K562 (cell line): ENCODE results near the gene ADAM15. TPM values are rescaled to one million over a fixed set of nuclear protein-coding genes. Genes with fewer than 3 reads are reported as not detected.

ENCODE experiments used
- ADNP ChIP-seq: fragments of 200-800 bp; sonication (Bioruptor generic); IDR thresholded peaks from 2 replicates; pipeline ENCODE4 v1.6.1; 2016; ENCODE audit warnings: missing genetic modification characterization, missing compliant biosample characterization
- CLOCK ChIP-seq: fragments of 250-450 bp; sonication (Bioruptor Pico); IDR thresholded peaks from 2 replicates; pipeline ENCODE4 v1.4.0; 2020; ENCODE audit warnings: mild to moderate bottlenecking, moderate library complexity, borderline replicate concordance
- CREB1 ChIP-seq, 2 experiments: sonication (generic) in 1 of 2; formaldehyde crosslinking in 1 of 2; IDR thresholded peaks; 2 replicates each; pipeline versions ENCODE4 v1.6.1 to v1.8.0; 2012 to 2022; ENCODE audit warnings: inconsistent platforms in 1 of 2, mild to moderate bottlenecking in 1 of 2, missing genetic modification reagents in 1 of 2, moderate library complexity in 1 of 2
- DDX20 ChIP-seq: fragments of 450-650 bp; IDR thresholded peaks from 2 replicates; pipeline ENCODE4 v1.6.1; 2016; ENCODE audit warnings: missing genetic modification characterization, low read depth, mild to moderate bottlenecking, missing compliant biosample characterization, moderate library complexity
- DMBX1 ChIP-seq: fragments of 250-450 bp; sonication (Bioruptor Pico); IDR thresholded peaks from 2 replicates; pipeline ENCODE4 v1.8.0; 2022; ENCODE audit warnings: inconsistent platforms, mild to moderate bottlenecking, moderate library complexity, borderline replicate concordance
- DPF2 ChIP-seq: fragments of 450-650 bp; IDR thresholded peaks from 2 replicates; pipeline ENCODE4 v1.6.1; 2016
- E2F6 ChIP-seq, 2 experiments: IDR thresholded peaks; 2 replicates each; pipeline ENCODE4 v1.6.1; 2011; ENCODE audit warnings: borderline replicate concordance in 1 of 2, control low read depth in 1 of 2, low read depth in 1 of 2, low read length in 1 of 2, mild to moderate bottlenecking in 1 of 2, mixed read lengths in 1 of 2, moderate library complexity in 1 of 2; ENCODE audit not compliant: insufficient read depth in 1 of 2, insufficient read length in 1 of 2, poor library complexity in 1 of 2, severe bottlenecking in 1 of 2; ENCODE audit errors: extremely low read depth in 1 of 2
- GATAD2B ChIP-seq: fragments of 450-650 bp; IDR thresholded peaks from 2 replicates; pipeline ENCODE4 v1.6.1; 2017; ENCODE audit warnings: mild to moderate bottlenecking, borderline replicate concordance
- HDAC2 ChIP-seq: fragments of 450-650 bp; IDR thresholded peaks from 2 replicates; pipeline ENCODE4 v1.6.1; 2016; ENCODE audit warnings: mild to moderate bottlenecking
- MYC ChIP-seq, 2 experiments: fragments of 250-450 bp in 1 of 2; sonication (Bioruptor Pico) in 1 of 2; IDR thresholded peaks; 2 replicates each; pipeline versions ENCODE4 v1.5.1 to v1.6.1; 2012 to 2021; ENCODE audit warnings: low read depth in 2 of 2, borderline replicate concordance in 1 of 2, improper control_type of control experiment in 1 of 2, low read length in 1 of 2, mild to moderate bottlenecking in 1 of 2, moderate library complexity in 1 of 2
- POLR2AphosphoS5 ChIP-seq: IDR thresholded peaks from 2 replicates; pipeline ENCODE4 v1.6.1; 2011; ENCODE audit warnings: mild to moderate bottlenecking, low read depth, low read length, moderate library complexity; ENCODE audit not compliant: control insufficient read depth, insufficient read depth
- PRMT5 ChIP-seq: sonication (generic); formaldehyde crosslinking; IDR thresholded peaks from 2 replicates; pipeline ENCODE4 v1.5.0; 2020; ENCODE audit warnings: missing genetic modification reagents
- SMAD4 ChIP-seq: fragments of 250-450 bp; sonication (Bioruptor Pico); conservative IDR thresholded peaks from 2 replicates; pipeline ENCODE4 v1.8.0; 2021; ENCODE audit warnings: inconsistent platforms, mild to moderate bottlenecking, moderate library complexity
- SP2 ChIP-seq: IDR thresholded peaks from 2 replicates; pipeline ENCODE4 v1.6.1; 2011; ENCODE audit warnings: mild to moderate bottlenecking, low read depth, low read length, moderate library complexity; ENCODE audit not compliant: poor library complexity, severe bottlenecking; ENCODE audit errors: extremely low read depth
- ZBTB7A ChIP-seq: IDR thresholded peaks from 2 replicates; pipeline ENCODE4 v1.6.1; 2011; ENCODE audit warnings: low read depth, mild to moderate bottlenecking, low read length, moderate library complexity, borderline replicate concordance; ENCODE audit not compliant: control insufficient read depth
- ZFP91 ChIP-seq: sonication (generic); formaldehyde crosslinking; IDR thresholded peaks from 2 replicates; pipeline ENCODE4 v1.8.0; 2022; ENCODE audit warnings: mild to moderate bottlenecking, missing genetic modification reagents
- ZFX ChIP-seq: sonication (generic); formaldehyde crosslinking; IDR thresholded peaks from 2 replicates; pipeline ENCODE4 v1.8.0; 2022; ENCODE audit warnings: mild to moderate bottlenecking, missing genetic modification reagents, moderate library complexity
- ZNF197 ChIP-seq: fragments of 200-800 bp; sonication (Bioruptor generic); IDR thresholded peaks from 2 replicates; pipeline ENCODE4 v1.6.1; 2016; ENCODE audit warnings: low read depth, missing genetic modification characterization, missing compliant biosample characterization
- ZNF668 ChIP-seq: fragments of 250-450 bp; sonication (Bioruptor Pico); IDR thresholded peaks from 2 replicates; pipeline ENCODE4 v1.8.0; 2022; ENCODE audit warnings: mild to moderate bottlenecking, inconsistent platforms
- polyA plus RNA-seq, 8 experiments: library from polyadenylated mRNA; depleted of rRNA in 4 of 8; stranded (reverse) in 5 of 8; unstranded in 3 of 8; fragments of >200 nt; fragmentation: Nextera tagmentation in 2 of 8; fragmentation: Illumina TruSeq in 1 of 8; extraction: Ambion mirVana in 2 of 8; extraction: Trizol in 1 of 8; gene quantifications; 2 replicates each; pipeline versions ENCODE4 v1.2.1 to v1.2.3, GENCODE V29; 2011 to 2014; ENCODE audit warnings: inconsistent platforms in 1 of 8, missing spikeins in 1 of 8
- total RNA-seq, 7 experiments: library from RNA; depleted of rRNA in 6 of 7; stranded (reverse); fragments of >200 nt in 6 of 7; fragmentation: Illumina TruSeq in 2 of 7; extraction: Trizol in 2 of 7; gene quantifications; 2 replicates each; pipeline versions ENCODE4 v1.2.1 to v1.2.3, GENCODE V29; 2011 to 2021; ENCODE audit warnings: low replicate concordance in 1 of 7

The ADAM15 gene
- total and polyA plus RNA-seq, 9 of the 15 experiments (the other 6 are each of a cell fraction or from before 2014, with no cell fraction given): 0.69 to 72.3 (median 32.8) TPM

- TF ChIP-seq CLOCK (CRISPR knock-in tag) (no peak), ZNF668 (CRISPR knock-in tag) (no peak), CREB1 (IDR thresholded peaks at IDR 0.05) (no peak), CREB1 (CRISPR knock-in tag; IDR thresholded peaks at IDR 0.05) (peak; percentile 47), ZFP91 (CRISPR knock-in tag) (no peak), DMBX1 (peak; percentile 51; the same call in 1 of the 2 replicates), DPF2 (peak; percentile 26; the same call in 1 of the 2 replicates), POLR2AphosphoS5 (peak; percentile 31; the same call in 1 of the 2 replicates), HDAC2 (peak; percentile 23; the same call in 1 of the 2 replicates), ZFX (CRISPR knock-in tag) (no peak), PRMT5 (no peak), ZNF197 (CRISPR knock-in tag) (peak; percentile 81; the same call in 1 of the 2 replicates), GATAD2B (0 out of 2 replicates have a peak, but pooled peaks have one; percentile 68), SP2 (no peak), ZBTB7A (peak; percentile 49; the same call in 1 of the 2 replicates), E2F6 (IDR thresholded peaks at IDR 0.05; ENCODE audit: borderline replicate concordance in 1 of 2, extremely low read depth in 1 of 2, insufficient read depth in 1 of 2, insufficient read length in 1 of 2, low read depth in 1 of 2, low read length in 1 of 2, poor library complexity in 1 of 2, severe bottlenecking in 1 of 2) (peak in 1 of 2 experiments; percentile 53), MYC (IDR thresholded peaks at IDR 0.05; ENCODE audit: low read depth, low read length) (peak; percentile 33; the same call in 1 of the 2 replicates), MYC (CRISPR knock-in tag; IDR thresholded peaks at IDR 0.05; ENCODE audit: borderline replicate concordance, low read depth) (no peak), SMAD4 (CRISPR knock-in tag) (peak; percentile 74), DDX20 (tag) (no peak), ADNP (no peak)
Observed at GRCh38 chr1:155078469-155079209, 27.5 kb downstream of the ADAM15 start, which contains the start of gene EFNA3 (continued).
